BE2C (cell line): ENCODE data around the gene MBOAT1.
A peak's percentile ranks its signal among the peaks of the same experiment; 100 is the strongest.

Source experiments
- DNase-seq: peaks from one replicate; pipeline ENCODE4 v3.0.0-alpha.2; 2020
- H3K27me3 ChIP-seq: fragments of 250-450 bp; sonication (Bioruptor Pico); 2 replicates; pipeline ENCODE4 v1.5.1; 2020; ENCODE audit warnings: mild to moderate bottlenecking
- H3K36me3 ChIP-seq: fragments of 250-450 bp; sonication (Bioruptor Pico); 2 replicates; pipeline ENCODE4 v1.5.1; 2020; ENCODE audit warnings: mild to moderate bottlenecking
- H3K4me1 ChIP-seq: fragments of 250-450 bp; sonication (Bioruptor Pico); 2 replicates; pipeline ENCODE4 v1.5.1; 2020
- H3K4me3 ChIP-seq: 2 replicates; pipeline ENCODE4 v1.5.1; 2011; ENCODE audit warnings: low read depth, low read length
- H3K9me3 ChIP-seq: fragments of 250-450 bp; sonication (Bioruptor Pico); 2 replicates; pipeline ENCODE4 v1.5.1; 2020
- TF ChIP-seq, protein P1 (sequence below): IDR thresholded peaks from 2 replicates; pipeline ENCODE4 v1.5.1; 2012; ENCODE audit warnings: mild to moderate bottlenecking, low read depth, low read length

Gene MBOAT1

DNA sequence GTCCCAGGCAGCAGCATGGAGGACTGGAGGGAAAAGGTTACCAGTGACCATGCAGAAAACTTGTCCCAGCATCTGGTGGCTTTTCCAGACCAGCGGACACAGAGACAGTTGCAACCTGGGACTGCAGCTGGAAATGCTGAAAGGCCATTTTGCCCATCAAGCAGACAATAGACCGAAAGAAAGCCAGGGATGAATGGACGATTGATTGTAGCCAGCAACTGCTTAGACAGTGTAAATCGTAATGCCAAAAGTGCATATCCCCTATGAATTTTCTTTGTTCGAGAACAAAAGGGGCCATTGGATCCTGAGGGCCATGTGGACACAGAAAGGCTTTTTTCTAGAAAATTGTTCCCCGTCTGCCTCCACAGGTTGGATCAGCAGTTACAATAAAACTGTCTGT is 115.7 kb downstream of the MBOAT1 start:
- Histone ChIP-seq H3K4me1 (no peaks in the 10 kb centered on the region), H3K4me3 (no peak overlapping the region), H3K9me3 (no peaks in the 10 kb centered on the region), H3K27me3 (no peaks in the 10 kb centered on the region; the same call in 1 of the 2 replicates), H3K36me3 (no peaks in the 10 kb centered on the region)
- DNase-seq = no peak
- TF ChIP-seq, protein P1, sequence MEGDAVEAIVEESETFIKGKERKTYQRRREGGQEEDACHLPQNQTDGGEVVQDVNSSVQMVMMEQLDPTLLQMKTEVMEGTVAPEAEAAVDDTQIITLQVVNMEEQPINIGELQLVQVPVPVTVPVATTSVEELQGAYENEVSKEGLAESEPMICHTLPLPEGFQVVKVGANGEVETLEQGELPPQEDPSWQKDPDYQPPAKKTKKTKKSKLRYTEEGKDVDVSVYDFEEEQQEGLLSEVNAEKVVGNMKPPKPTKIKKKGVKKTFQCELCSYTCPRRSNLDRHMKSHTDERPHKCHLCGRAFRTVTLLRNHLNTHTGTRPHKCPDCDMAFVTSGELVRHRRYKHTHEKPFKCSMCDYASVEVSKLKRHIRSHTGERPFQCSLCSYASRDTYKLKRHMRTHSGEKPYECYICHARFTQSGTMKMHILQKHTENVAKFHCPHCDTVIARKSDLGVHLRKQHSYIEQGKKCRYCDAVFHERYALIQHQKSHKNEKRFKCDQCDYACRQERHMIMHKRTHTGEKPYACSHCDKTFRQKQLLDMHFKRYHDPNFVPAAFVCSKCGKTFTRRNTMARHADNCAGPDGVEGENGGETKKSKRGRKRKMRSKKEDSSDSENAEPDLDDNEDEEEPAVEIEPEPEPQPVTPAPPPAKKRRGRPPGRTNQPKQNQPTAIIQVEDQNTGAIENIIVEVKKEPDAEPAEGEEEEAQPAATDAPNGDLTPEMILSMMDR = no peak

DNA sequence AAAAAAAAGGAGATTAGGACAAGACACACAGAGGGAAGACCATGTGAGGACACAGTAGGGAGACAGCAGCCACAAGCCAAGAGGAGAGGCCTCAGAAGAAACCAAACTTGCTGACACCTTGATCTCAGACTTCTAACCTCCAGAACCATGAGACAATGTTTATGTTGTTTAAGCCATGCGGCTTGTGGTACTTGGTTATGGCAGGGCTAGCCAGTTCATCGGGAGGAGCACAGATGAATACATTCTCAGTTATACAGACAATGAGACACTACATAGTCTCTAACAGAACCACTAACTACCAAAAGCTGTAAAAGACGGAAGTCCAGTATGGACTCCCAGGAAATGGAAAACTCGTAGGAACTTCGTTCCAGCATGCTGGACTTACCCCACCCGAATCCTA is 116.8 kb downstream of the MBOAT1 start:
- Histone ChIP-seq H3K4me3 (no peak overlapping the region), H3K4me1 (no peaks in the 10 kb centered on the region), H3K36me3 (no peaks in the 10 kb centered on the region), H3K27me3 (no peaks in the 10 kb centered on the region; the same call in 1 of the 2 replicates), H3K9me3 (no peaks in the 10 kb centered on the region)
- no peak for DNase-seq
- TF ChIP-seq, protein P1 = no peak

DNA sequence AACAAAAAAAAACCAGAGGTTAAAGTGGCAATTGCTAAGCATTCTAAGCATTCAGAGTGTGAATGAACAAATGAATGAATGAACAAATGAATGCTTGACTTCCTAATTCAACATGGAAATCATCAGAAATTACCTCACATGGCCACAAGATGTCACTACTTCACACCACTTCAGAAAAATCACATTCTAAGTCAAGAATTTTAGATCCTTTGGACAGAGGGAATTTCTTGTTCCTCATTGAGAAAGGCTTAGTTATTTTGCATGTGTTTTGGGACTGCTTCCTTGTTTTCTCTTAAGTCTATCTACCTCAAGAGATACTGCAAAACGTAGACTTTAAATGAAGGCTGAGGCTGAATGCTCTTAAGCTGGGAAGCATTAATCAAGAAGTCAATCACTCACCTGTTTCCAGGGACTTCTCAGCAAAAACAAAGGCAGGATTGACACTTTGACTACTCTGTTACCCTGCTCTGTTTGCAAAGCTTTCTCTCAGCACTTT is 120.2 kb downstream of the MBOAT1 start:
- no peak for DNase-seq
- no peaks in the 10 kb centered on the region; the same call in 1 of the 2 replicates for H3K27me3 ChIP-seq
- TF ChIP-seq, protein P1 = peak; percentile 64
- H3K4me3 ChIP-seq = no peak overlapping the region
- no peaks in the 10 kb centered on the region for H3K4me1 ChIP-seq
- H3K36me3 ChIP-seq = no peaks in the 10 kb centered on the region
- no peaks in the 10 kb centered on the region for H3K9me3 ChIP-seq

DNA sequence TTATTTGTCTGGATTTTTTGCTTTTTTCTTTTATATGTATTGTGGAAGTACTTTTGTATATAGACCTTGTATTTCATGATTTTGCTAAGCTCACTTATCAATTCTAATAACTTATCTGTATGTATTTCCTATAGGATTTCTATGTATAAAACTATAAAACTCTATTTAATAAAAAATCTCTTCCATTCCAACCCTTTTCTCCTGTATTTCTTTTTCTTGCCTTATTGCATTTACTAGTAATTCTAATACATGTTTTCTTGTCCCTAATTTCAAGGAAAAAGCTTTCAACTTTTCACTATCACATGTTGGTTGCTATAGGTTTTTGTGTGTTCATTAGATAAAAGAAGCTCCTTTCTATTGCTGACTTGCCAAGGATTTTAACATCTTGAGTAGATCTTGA is 125.3 kb downstream of the MBOAT1 start:
- no peak for DNase-seq
- TF ChIP-seq, protein P1 = no peak
- Histone ChIP-seq H3K4me1 (no peaks in the 10 kb centered on the region), H3K36me3 (no peaks in the 10 kb centered on the region), H3K4me3 (no peak overlapping the region), H3K9me3 (no peaks in the 10 kb centered on the region), H3K27me3 (no peaks in the 10 kb centered on the region)

DNA sequence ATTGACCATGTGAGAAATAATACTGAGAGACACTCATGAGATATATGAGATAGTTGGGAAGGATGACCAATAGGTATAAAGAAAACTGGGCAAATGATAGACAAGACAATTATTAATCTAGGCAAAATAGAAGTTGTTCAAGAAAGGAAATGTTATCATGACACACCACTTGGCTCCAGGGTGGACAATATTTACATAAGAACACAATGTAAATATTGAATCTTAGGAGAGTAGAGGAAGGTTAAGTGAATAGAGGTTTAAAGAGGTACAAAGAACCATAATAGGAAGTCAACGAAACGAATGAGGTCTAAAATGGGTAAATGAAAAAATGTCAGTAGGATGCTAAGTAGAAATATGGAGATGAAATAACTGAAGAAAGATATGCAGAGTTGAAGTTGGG is 126.5 kb downstream of the MBOAT1 start:
- H3K27me3 ChIP-seq = no peaks in the 10 kb centered on the region
- H3K4me1 ChIP-seq = no peaks in the 10 kb centered on the region
- H3K4me3 ChIP-seq = no peak overlapping the region
- H3K9me3 ChIP-seq = no peaks in the 10 kb centered on the region
- TF ChIP-seq, protein P1 = no peak
- no peak for DNase-seq
- no peaks in the 10 kb centered on the region for H3K36me3 ChIP-seq

DNA sequence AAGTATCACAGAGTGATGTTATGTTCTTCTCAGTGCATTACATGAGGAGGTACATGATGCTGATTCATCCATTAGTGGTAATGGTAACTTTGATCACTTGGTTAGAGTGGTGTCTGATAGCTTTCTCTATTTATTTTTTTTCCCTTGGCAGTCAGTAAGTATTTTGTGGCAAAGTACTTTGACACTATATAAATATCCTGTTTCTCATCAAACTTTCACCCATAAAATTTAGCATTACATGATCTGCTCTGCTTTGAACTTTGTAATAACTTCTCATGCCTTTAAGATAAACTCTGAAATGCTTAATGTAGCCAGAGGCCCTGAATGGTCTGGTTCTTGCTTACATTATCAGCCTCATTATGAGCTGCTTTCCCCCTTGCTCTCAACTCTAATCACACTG is 127.9 kb downstream of the MBOAT1 start:
- Histone ChIP-seq H3K9me3 (no peaks in the 10 kb centered on the region), H3K4me3 (no peak overlapping the region), H3K4me1 (no peaks in the 10 kb centered on the region), H3K27me3 (no peaks in the 10 kb centered on the region), H3K36me3 (no peaks in the 10 kb centered on the region)
- TF ChIP-seq, protein P1 = no peak
- DNase-seq = no peak
